Activated T-helper 2 cell treated with anti-CD3 and anti-CD28 coated beads, Interferon-gamma antibody, Interleukin-2, Interleukin-4, amounts not matched to agents 10 μg/mL and 5 μg/mL and 100 μg/mL, durations not matched to agents 14 hours and 24 hours and 36 hours (primary cell): Measurements from ENCODE around the gene NCKAP5. TPM values are rescaled to one million over a fixed set of nuclear protein-coding genes. Genes with fewer than 3 reads are reported as not detected.

Experiments used
- DNase-seq: peaks from one replicate; pipeline ENCODE4 v3.0.0; 2021; ENCODE audit warnings: low spot score
- H3K27ac Mint-ChIP-seq: one replicate; pipeline ENCODE4 v1.8.0; 2021; ENCODE audit warnings: mixed read lengths
- H3K27me3 Mint-ChIP-seq: one replicate; pipeline ENCODE4 v1.8.0; 2021; ENCODE audit warnings: low read depth, mixed read lengths
- H3K36me3 Mint-ChIP-seq: one replicate; pipeline ENCODE4 v1.8.0; 2021; ENCODE audit warnings: low read depth, mixed read lengths
- H3K4me1 Mint-ChIP-seq: one replicate; pipeline ENCODE4 v1.8.0; 2021; ENCODE audit warnings: low read depth, mixed read lengths
- H3K4me3 Mint-ChIP-seq: one replicate; pipeline ENCODE4 v1.8.0; 2021; ENCODE audit warnings: low read depth, mild to moderate bottlenecking, moderate library complexity, mixed read lengths
- H3K9me3 Mint-ChIP-seq: one replicate; pipeline ENCODE4 v1.8.0; 2021; ENCODE audit warnings: mixed read lengths
- intact Hi-C: fragments of 100-400 bp; cut with micrococcal nuclease; formaldehyde crosslinking; loops from one replicate; pipeline ENCODE4 v1.15.1; 2023
- total RNA-seq: library from RNA; stranded (reverse); gene quantifications from 2 replicates; pipeline ENCODE4 v1.2.3, GENCODE V29; 2022

The NCKAP5 gene
- total RNA-seq, 1 donor from 2014 or later = not detected

- intact Hi-C loops = no loop called here
- Mint-ChIP-seq H3K36me3 (no peaks in the 10 kb centered on the region), H3K27me3 (no peaks in the 10 kb centered on the region), H3K27ac (no peak overlapping the region), H3K4me1 (no peaks in the 10 kb centered on the region), H3K4me3 (no peak overlapping the region), H3K9me3 (no peaks in the 10 kb centered on the region)
- DNase-seq = no peak
Observed at GRCh38 chr2:133416146-133416545, 152.1 kb downstream of the NCKAP5 start.

GRCh38 chr2:133415210-133415876 lies 152.9 kb downstream of the NCKAP5 start:
- Mint-ChIP-seq H3K36me3 (no peaks in the 10 kb centered on the region), H3K9me3 (no peaks in the 10 kb centered on the region), H3K4me3 (no peak overlapping the region), H3K4me1 (no peaks in the 10 kb centered on the region), H3K27me3 (no peaks in the 10 kb centered on the region), H3K27ac (no peak overlapping the region)
- no peak for DNase-seq
- intact Hi-C loops = no loop called here

GRCh38 chr2:133414486-133415209 lies 153.6 kb downstream of the NCKAP5 start:
- Mint-ChIP-seq H3K36me3 (no peaks in the 10 kb centered on the region), H3K4me3 (no peak overlapping the region), H3K9me3 (no peaks in the 10 kb centered on the region), H3K4me1 (no peaks in the 10 kb centered on the region), H3K27me3 (no peaks in the 10 kb centered on the region), H3K27ac (no peak overlapping the region)
- no peak for DNase-seq
- intact Hi-C loops = no loop called here

GRCh38 chr2:133413863-133414262 lies 154.4 kb downstream of the NCKAP5 start:
- no peak for DNase-seq
- Mint-ChIP-seq H3K27me3 (no peaks in the 10 kb centered on the region), H3K4me1 (no peaks in the 10 kb centered on the region), H3K27ac (no peak overlapping the region), H3K9me3 (no peaks in the 10 kb centered on the region), H3K36me3 (no peaks in the 10 kb centered on the region), H3K4me3 (no peak overlapping the region)
- intact Hi-C loops = no loop called here

- Mint-ChIP-seq H3K9me3 (no peaks in the 10 kb centered on the region), H3K27me3 (no peaks in the 10 kb centered on the region), H3K36me3 (no peaks in the 10 kb centered on the region), H3K4me1 (no peaks in the 10 kb centered on the region), H3K27ac (no peak overlapping the region), H3K4me3 (no peak overlapping the region)
- intact Hi-C loops = no loop called here
- no peak for DNase-seq
Observed at GRCh38 chr2:133412694-133413093, 155.6 kb downstream of the NCKAP5 start.

GRCh38 chr2:133411857-133412256 lies 156.4 kb downstream of the NCKAP5 start:
- no peak overlapping the region for H3K27ac Mint-ChIP-seq
- no peak overlapping the region for H3K4me3 Mint-ChIP-seq
- no peaks in the 10 kb centered on the region for H3K27me3 Mint-ChIP-seq
- intact Hi-C loops = no loop called here
- no peaks in the 10 kb centered on the region for H3K4me1 Mint-ChIP-seq
- DNase-seq = no peak
- no peaks in the 10 kb centered on the region for H3K9me3 Mint-ChIP-seq
- H3K36me3 Mint-ChIP-seq = no peaks in the 10 kb centered on the region

- no peak overlapping the region for H3K27ac Mint-ChIP-seq
- H3K9me3 Mint-ChIP-seq = no peaks in the 10 kb centered on the region
- DNase-seq = no peak
- intact Hi-C loops = no loop called here
- no peak overlapping the region for H3K4me3 Mint-ChIP-seq
- H3K36me3 Mint-ChIP-seq = no peaks in the 10 kb centered on the region
- no peaks in the 10 kb centered on the region for H3K4me1 Mint-ChIP-seq
- H3K27me3 Mint-ChIP-seq = no peaks in the 10 kb centered on the region
Observed at GRCh38 chr2:133411101-133411500, 157.2 kb downstream of the NCKAP5 start.

GRCh38 chr2:133409581-133410285 lies 158.5 kb downstream of the NCKAP5 start:
- no peaks in the 10 kb centered on the region for H3K27me3 Mint-ChIP-seq
- intact Hi-C loops = no loop called here
- H3K36me3 Mint-ChIP-seq = no peaks in the 10 kb centered on the region
- H3K4me1 Mint-ChIP-seq = no peaks in the 10 kb centered on the region
- H3K4me3 Mint-ChIP-seq = no peak overlapping the region
- no peaks in the 10 kb centered on the region for H3K9me3 Mint-ChIP-seq
- no peak for DNase-seq
- no peak overlapping the region for H3K27ac Mint-ChIP-seq

GRCh38 chr2:133408671-133409070 lies 159.6 kb downstream of the NCKAP5 start:
- H3K4me1 Mint-ChIP-seq = no peaks in the 10 kb centered on the region
- intact Hi-C loops = no loop called here
- H3K36me3 Mint-ChIP-seq = no peaks in the 10 kb centered on the region
- H3K27me3 Mint-ChIP-seq = no peaks in the 10 kb centered on the region
- no peak overlapping the region for H3K27ac Mint-ChIP-seq
- H3K9me3 Mint-ChIP-seq = no peaks in the 10 kb centered on the region
- no peak overlapping the region for H3K4me3 Mint-ChIP-seq
- DNase-seq = no peak

GRCh38 chr2:133407341-133407740 lies 160.9 kb downstream of the NCKAP5 start:
- Mint-ChIP-seq H3K36me3 (no peaks in the 10 kb centered on the region), H3K27ac (no peak overlapping the region), H3K4me1 (no peaks in the 10 kb centered on the region), H3K27me3 (no peaks in the 10 kb centered on the region), H3K4me3 (no peak overlapping the region), H3K9me3 (no peaks in the 10 kb centered on the region)
- intact Hi-C loops = no loop called here
- DNase-seq = no peak

- Mint-ChIP-seq H3K27ac (no peak overlapping the region), H3K27me3 (no peaks in the 10 kb centered on the region), H3K4me1 (no peaks in the 10 kb centered on the region), H3K4me3 (no peak overlapping the region), H3K9me3 (no peaks in the 10 kb centered on the region), H3K36me3 (no peaks in the 10 kb centered on the region)
- DNase-seq = no peak
- intact Hi-C loops = no loop called here
Observed at GRCh38 chr2:133405252-133405651, 163.0 kb downstream of the NCKAP5 start.

GRCh38 chr2:133400411-133400810 lies 167.9 kb downstream of the NCKAP5 start:
- no peak for DNase-seq
- Mint-ChIP-seq H3K9me3 (peaks cover 4% of the 10 kb centered on the region), H3K27ac (no peak overlapping the region), H3K27me3 (no peaks in the 10 kb centered on the region), H3K4me1 (no peaks in the 10 kb centered on the region), H3K36me3 (no peaks in the 10 kb centered on the region), H3K4me3 (no peak overlapping the region)
- intact Hi-C loops = no loop called here

GRCh38 chr2:133393895-133394294 lies 174.4 kb downstream of the NCKAP5 start:
- Mint-ChIP-seq H3K4me3 (no peak overlapping the region), H3K27me3 (no peaks in the 10 kb centered on the region), H3K27ac (no peak overlapping the region), H3K4me1 (no peaks in the 10 kb centered on the region), H3K36me3 (no peaks in the 10 kb centered on the region), H3K9me3 (peaks cover 15% of the 10 kb centered on the region)
- DNase-seq = no peak
- intact Hi-C loops = no loop called here
